ENCODE data around the gene HERC6.

DNA sequence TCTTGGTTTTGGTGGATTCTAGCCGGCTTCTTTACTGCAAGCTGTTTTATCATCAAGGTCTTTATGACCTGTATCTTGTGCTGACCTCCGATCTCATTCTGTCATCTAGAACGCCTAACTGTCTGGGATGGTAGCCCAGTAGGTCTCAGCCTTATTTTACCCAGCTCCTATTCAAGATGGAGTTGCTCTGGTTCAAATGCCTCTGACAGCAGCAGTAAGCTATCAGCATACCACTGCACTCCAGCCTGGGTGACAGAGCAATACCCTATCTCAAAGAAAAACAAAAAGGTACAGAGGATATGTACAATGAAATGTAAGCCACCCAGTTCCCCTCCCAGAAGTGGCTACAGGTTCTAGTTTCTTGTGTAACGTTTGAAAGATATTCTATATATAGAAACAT lies 36.1 kb downstream of the HERC6 start:
- TF ChIP-seq POLR2A (IDR thresholded peaks at IDR 0.05) = no peak
- TF ChIP-seq, protein P1, sequence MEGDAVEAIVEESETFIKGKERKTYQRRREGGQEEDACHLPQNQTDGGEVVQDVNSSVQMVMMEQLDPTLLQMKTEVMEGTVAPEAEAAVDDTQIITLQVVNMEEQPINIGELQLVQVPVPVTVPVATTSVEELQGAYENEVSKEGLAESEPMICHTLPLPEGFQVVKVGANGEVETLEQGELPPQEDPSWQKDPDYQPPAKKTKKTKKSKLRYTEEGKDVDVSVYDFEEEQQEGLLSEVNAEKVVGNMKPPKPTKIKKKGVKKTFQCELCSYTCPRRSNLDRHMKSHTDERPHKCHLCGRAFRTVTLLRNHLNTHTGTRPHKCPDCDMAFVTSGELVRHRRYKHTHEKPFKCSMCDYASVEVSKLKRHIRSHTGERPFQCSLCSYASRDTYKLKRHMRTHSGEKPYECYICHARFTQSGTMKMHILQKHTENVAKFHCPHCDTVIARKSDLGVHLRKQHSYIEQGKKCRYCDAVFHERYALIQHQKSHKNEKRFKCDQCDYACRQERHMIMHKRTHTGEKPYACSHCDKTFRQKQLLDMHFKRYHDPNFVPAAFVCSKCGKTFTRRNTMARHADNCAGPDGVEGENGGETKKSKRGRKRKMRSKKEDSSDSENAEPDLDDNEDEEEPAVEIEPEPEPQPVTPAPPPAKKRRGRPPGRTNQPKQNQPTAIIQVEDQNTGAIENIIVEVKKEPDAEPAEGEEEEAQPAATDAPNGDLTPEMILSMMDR (IDR thresholded peaks at IDR 0.05) = no peak

Data from testis (tissue), 2 donors.